ENCODE measurements around the gene RPL31. TPM values are rescaled to one million over a fixed set of nuclear protein-coding genes. Genes with fewer than 3 reads are reported as not detected.
A peak's percentile ranks its signal among the peaks of the same experiment; 100 is the strongest.

Gene RPL31
- total RNA-seq, 2 donors from 2014 or later: 1,597 to 1,823 TPM

DNA sequence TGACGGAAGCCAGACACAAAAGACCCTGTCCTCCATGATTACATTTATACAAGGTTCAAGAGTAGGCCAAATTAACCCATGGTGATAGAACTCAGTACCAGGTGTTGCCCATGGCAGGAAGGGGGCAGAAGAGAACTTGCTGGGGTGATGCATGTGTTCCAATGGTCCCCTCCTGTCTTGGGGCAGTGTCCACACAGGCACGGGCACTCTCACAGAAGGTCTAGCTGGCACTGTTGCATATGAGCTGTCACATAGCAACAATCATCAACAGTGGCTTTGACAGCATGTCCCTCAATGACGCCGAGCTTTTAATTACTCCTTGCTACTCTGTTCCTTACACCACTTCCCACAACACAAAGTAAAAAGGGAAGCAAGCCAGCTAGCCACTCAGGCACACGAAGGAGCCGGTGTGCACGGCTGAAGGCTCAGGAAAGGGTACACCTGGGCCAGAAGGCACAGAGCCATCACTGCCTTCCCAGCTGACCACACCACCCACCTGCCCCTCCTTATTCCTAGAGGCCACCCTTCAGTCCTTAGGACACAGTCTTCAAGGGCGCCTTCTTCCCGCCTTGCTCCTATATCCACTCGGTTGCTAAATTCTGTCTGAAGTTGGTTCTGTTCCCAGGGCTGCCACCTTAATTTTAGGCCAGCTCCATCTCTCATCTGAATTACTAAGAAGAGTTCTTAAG is 28.9 kb downstream of the RPL31 start:
- H3K27ac ChIP-seq (ENCODE audit: low read depth, low read length): no peak overlapping the region
- H3K9me3 ChIP-seq (ENCODE audit: control insufficient read depth, low read length): no peaks in the 10 kb centered on the region
- Mint-ChIP-seq H3K9me3 (peaks cover 6% of the 10 kb centered on the region), H3K36me3 (ENCODE audit: low read depth) (peaks cover 24% of the 10 kb centered on the region), H3K4me3 (no peak overlapping the region), H3K27me3 (ENCODE audit: insufficient read depth) (no peaks in the 10 kb centered on the region), H3K27ac (no peak overlapping the region), H3K4me1 (peaks cover 3% of the 10 kb centered on the region)
- no peak for TF ChIP-seq CTCF (conservative IDR thresholded peaks at IDR 0.05)
- no peak overlapping the region for H3K9ac ChIP-seq (ENCODE audit: extremely low read depth, low read length, poor library complexity, severe bottlenecking)
- no peak for DNase-seq
- 90 to 94% methylated on average over 9 to 10 of the region's 10 CpGs for WGBS, 2 experiments (ENCODE audit: insufficient coverage in 1 of 2, insufficient read length in 1 of 2)
- no peaks in the 10 kb centered on the region for H3K36me3 ChIP-seq (ENCODE audit: control insufficient read depth, insufficient read depth, low read length)
- no peak overlapping the region for H3K4me3 ChIP-seq (ENCODE audit: low read length)
- no peaks in the 10 kb centered on the region for H3K27me3 ChIP-seq (ENCODE audit: control insufficient read depth, insufficient read depth, low read length, poor library complexity, severe bottlenecking)
- no peaks in the 10 kb centered on the region for H3K4me1 ChIP-seq (ENCODE audit: control insufficient read depth, insufficient read depth, low read length)

- Histone ChIP-seq H3K4me3 (ENCODE audit: low read length) (no peak overlapping the region), H3K27ac (ENCODE audit: low read depth, low read length) (no peak overlapping the region), H3K9me3 (ENCODE audit: control insufficient read depth, low read length) (no peaks in the 10 kb centered on the region), H3K4me1 (ENCODE audit: control insufficient read depth, insufficient read depth, low read length) (no peaks in the 10 kb centered on the region), H3K9ac (ENCODE audit: extremely low read depth, low read length, poor library complexity, severe bottlenecking) (no peak overlapping the region), H3K27me3 (ENCODE audit: control insufficient read depth, insufficient read depth, low read length, poor library complexity, severe bottlenecking) (no peaks in the 10 kb centered on the region), H3K36me3 (ENCODE audit: control insufficient read depth, insufficient read depth, low read length) (no peaks in the 10 kb centered on the region)
- WGBS, 2 experiments (ENCODE audit: insufficient coverage in 1 of 2, insufficient read length in 1 of 2): 96% methylated on average over 8 to 15 of the region's 15 CpGs
- Mint-ChIP-seq H3K4me3 (no peak overlapping the region), H3K27me3 (ENCODE audit: insufficient read depth) (no peaks in the 10 kb centered on the region), H3K4me1 (no peaks in the 10 kb centered on the region), H3K36me3 (ENCODE audit: low read depth) (peaks cover 25% of the 10 kb centered on the region), H3K9me3 (peaks cover 6% of the 10 kb centered on the region), H3K27ac (no peak overlapping the region)
- no peak for TF ChIP-seq CTCF (conservative IDR thresholded peaks at IDR 0.05)
- DNase-seq: no peak
Observed at GRCh38 chr2:101032084-101032776, 30.1 kb downstream of the RPL31 start.

DNA sequence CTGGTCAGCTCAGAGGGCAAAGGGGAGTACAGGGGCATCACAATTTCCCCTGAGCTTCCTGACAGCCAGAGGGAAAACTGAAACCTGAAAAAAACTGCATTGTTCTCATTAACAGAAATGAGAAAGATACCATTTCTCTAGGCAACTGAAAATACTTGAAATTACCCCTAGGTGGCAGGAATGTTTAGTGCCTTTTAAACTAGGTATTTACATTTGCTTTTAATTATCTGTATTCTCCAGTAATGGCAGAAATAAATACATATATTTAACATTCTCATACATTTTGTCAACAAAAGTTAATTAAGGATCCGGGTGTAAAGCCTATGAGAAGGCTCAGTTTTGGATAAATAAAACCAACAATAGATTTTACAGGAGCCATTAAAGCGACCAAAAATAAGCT is 34.5 kb downstream of the RPL31 start:
- H3K4me3 Mint-ChIP-seq: no peak overlapping the region
- no peak overlapping the region for H3K9ac ChIP-seq (ENCODE audit: extremely low read depth, low read length, poor library complexity, severe bottlenecking)
- H3K36me3 ChIP-seq (ENCODE audit: control insufficient read depth, insufficient read depth, low read length): no peaks in the 10 kb centered on the region
- H3K27ac Mint-ChIP-seq: no peak overlapping the region
- 96 to 100% methylated on average over 2 of the region's 2 CpGs for WGBS, 2 experiments (ENCODE audit: insufficient coverage in 1 of 2, insufficient read length in 1 of 2)
- no peaks in the 10 kb centered on the region for H3K27me3 ChIP-seq (ENCODE audit: control insufficient read depth, insufficient read depth, low read length, poor library complexity, severe bottlenecking)
- H3K36me3 Mint-ChIP-seq (ENCODE audit: low read depth): peaks cover 16% of the 10 kb centered on the region
- H3K9me3 ChIP-seq (ENCODE audit: control insufficient read depth, low read length): no peaks in the 10 kb centered on the region
- H3K9me3 Mint-ChIP-seq: no peaks in the 10 kb centered on the region
- TF ChIP-seq CTCF (conservative IDR thresholded peaks at IDR 0.05): peak; percentile 75
- no peak overlapping the region for H3K27ac ChIP-seq (ENCODE audit: low read depth, low read length)
- no peaks in the 10 kb centered on the region for H3K27me3 Mint-ChIP-seq (ENCODE audit: insufficient read depth)
- H3K4me1 ChIP-seq (ENCODE audit: control insufficient read depth, insufficient read depth, low read length): no peaks in the 10 kb centered on the region
- DNase-seq: no peak
- H3K4me1 Mint-ChIP-seq: no peaks in the 10 kb centered on the region
- H3K4me3 ChIP-seq (ENCODE audit: low read length): no peak overlapping the region

Data from endodermal cell (in vitro differentiated cells).